Stimulated activated naive CD4-positive, alpha-beta T cell treated with Interleukin-2 at 50 U/mL for 16 hours (primary cell): ENCODE data around the gene REEP3.

Experiments
- DNase-seq: peaks from one replicate; lab custom pipeline; 2025; lab: John Stamatoyannopoulos, UW

REEP3 gene

GRCh38 chr10:63665670-63666134 lies 144.5 kb downstream of the REEP3 start:
- DNase-seq: no peak

GRCh38 chr10:63666836-63667383 lies 145.7 kb downstream of the REEP3 start:
- no peak for DNase-seq

- no peak for DNase-seq
These were observed 146.6 kb downstream of the REEP3 start for GRCh38 chr10:63667596-63668480.

GRCh38 chr10:63670291-63670898 lies 149.2 kb downstream of the REEP3 start:
- no peak for DNase-seq

- no peak for DNase-seq
These were observed 150.2 kb downstream of the REEP3 start for GRCh38 chr10:63671317-63671937.

- DNase-seq: no peak
These were observed 151.3 kb downstream of the REEP3 start for GRCh38 chr10:63672491-63672890.

- no peak for DNase-seq
These were observed 152.0 kb downstream of the REEP3 start for GRCh38 chr10:63673246-63673645.

- no peak for DNase-seq
These were observed 152.6 kb downstream of the REEP3 start for GRCh38 chr10:63673846-63674245.
